Esophagus squamous epithelium (tissue), 5 donors: Measurements from ENCODE around the gene CDCA8. TPM values are rescaled to one million over a fixed set of nuclear protein-coding genes. Genes with fewer than 3 reads are reported as not detected.

Experiments
- DNase-seq: peaks from one replicate; lab custom pipeline; 2025; lab: John Stamatoyannopoulos, UW
- H3K27ac ChIP-seq, 4 donors: fragments of 200-600 bp; sonication (generic); one replicate each; pipeline ENCODE4 v1.5.1; 2016 to 2019; ENCODE audit warnings: mild to moderate bottlenecking in 1 of 4
- H3K27me3 ChIP-seq, 4 donors: fragments of 200-600 bp; sonication (generic); 1 replicate in 3 of 4; 2 replicates in 1 of 4; pipeline versions ENCODE4 v1.5.1 to v1.6.0; 2017 to 2021; ENCODE audit warnings: antibody characterized with exemption in 1 of 4
- H3K36me3 ChIP-seq, 3 donors: fragments of 200-600 bp; sonication (generic); one replicate each; pipeline ENCODE4 v1.5.1; 2016 to 2019
- H3K4me1 ChIP-seq, 3 donors: fragments of 200-600 bp; sonication (generic); one replicate each; pipeline ENCODE4 v1.5.1; 2017 to 2019
- H3K4me3 ChIP-seq, 4 donors: fragments of 200-600 bp; sonication (generic); 1 replicate in 3 of 4; 2 replicates in 1 of 4; pipeline ENCODE4 v1.5.1; 2016 to 2019; ENCODE audit warnings: mild to moderate bottlenecking in 2 of 4, moderate library complexity in 1 of 4
- H3K9me3 ChIP-seq, 3 donors: fragments of 200-600 bp; sonication (generic); one replicate each; pipeline ENCODE4 v1.5.1; 2016 to 2019
- POLR2A ChIP-seq, 4 donors: fragments of 450-650 bp; IDR thresholded peaks; one replicate each; pipeline ENCODE4 v1.6.1; 2017; ENCODE audit warnings: antibody characterized with exemption in 4 of 4, mild to moderate bottlenecking in 4 of 4, moderate library complexity in 3 of 4
- WGBS, 2 donors: methylation state at CpG; one replicate each; pipeline ENCODE4 v1.1.5; 2018; 5-methylcytosine and 5-hydroxymethylcytosine counted together
- intact Hi-C: fragments of 100-400 bp; cut with DNase I; formaldehyde crosslinking; loops from one replicate; pipeline ENCODE4 v1.15.0; 2022
- small RNA-seq, 4 donors: library from RNA; depleted of rRNA; stranded (forward); fragments of <200 nt; gene quantifications; one replicate each; pipeline ENCODE3, GENCODE V24; 2016
- total RNA-seq, 4 donors: library from RNA; depleted of rRNA; stranded (reverse); fragments of >200 nt; gene quantifications; one replicate each; pipeline ENCODE4 v1.1.0, GENCODE V29; 2016
- TF ChIP-seq, protein P1 (sequence below), 6 experiments: fragments of 450-650 bp in 4 of 6; fragments of 200-600 bp in 2 of 6; sonication (generic) in 2 of 6; IDR thresholded peaks; one replicate each; pipeline ENCODE4 v1.5.1; 2016 to 2019; ENCODE audit warnings: antibody characterized with exemption in 6 of 6, mild to moderate bottlenecking in 4 of 6, moderate library complexity in 4 of 6
- donor health status: DM: yes; HTN: yes; CAD: no.

Gene CDCA8
- total RNA-seq, 4 donors from 2014 or later: 3.4 to 15.1 (median 7.5) TPM

DNA sequence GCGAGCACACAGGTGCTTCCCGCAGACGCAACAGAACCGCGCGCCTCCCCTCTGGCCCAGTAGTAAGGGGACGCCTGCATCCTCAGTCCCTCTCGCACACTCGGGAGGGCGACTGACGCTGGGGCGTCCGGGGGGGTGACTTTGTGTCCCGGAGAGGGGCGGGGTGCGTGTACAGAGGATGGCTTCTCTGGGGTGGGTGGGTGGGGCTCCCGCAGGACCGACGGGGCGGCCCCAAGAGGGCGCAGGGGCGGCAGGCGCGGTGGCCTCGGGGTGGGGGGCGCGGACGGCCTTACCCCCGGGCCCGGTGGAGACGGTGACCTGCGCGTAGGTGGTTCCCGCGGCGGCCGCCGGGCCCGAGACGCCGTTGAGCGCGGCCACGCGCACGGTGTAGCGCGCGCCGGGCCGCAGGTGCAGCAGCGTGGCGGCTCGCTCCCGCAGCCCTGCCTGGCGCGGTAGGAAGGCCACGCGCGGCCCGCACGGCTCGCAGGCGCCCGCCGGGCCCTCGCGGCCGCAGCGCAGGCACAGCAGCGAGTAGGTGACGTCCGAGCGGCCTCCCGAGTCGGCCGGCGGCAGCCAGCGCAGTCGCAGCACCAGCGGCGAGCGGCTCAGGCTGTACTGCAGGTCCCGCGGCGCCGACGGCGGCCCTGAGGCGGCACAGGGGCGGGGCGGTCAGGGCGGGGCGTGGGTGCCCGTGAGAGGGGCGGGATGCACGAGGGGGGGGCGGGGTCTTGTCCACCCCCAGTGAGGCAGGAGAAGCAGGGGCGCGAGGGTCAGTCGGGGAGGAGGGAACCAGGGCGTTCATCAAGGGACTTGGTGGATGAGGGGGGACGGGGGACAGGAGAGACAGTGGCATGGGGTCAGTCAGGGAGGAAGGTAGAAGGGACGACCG lies 60.5 kb downstream of the CDCA8 start:
- TF ChIP-seq, protein P1, sequence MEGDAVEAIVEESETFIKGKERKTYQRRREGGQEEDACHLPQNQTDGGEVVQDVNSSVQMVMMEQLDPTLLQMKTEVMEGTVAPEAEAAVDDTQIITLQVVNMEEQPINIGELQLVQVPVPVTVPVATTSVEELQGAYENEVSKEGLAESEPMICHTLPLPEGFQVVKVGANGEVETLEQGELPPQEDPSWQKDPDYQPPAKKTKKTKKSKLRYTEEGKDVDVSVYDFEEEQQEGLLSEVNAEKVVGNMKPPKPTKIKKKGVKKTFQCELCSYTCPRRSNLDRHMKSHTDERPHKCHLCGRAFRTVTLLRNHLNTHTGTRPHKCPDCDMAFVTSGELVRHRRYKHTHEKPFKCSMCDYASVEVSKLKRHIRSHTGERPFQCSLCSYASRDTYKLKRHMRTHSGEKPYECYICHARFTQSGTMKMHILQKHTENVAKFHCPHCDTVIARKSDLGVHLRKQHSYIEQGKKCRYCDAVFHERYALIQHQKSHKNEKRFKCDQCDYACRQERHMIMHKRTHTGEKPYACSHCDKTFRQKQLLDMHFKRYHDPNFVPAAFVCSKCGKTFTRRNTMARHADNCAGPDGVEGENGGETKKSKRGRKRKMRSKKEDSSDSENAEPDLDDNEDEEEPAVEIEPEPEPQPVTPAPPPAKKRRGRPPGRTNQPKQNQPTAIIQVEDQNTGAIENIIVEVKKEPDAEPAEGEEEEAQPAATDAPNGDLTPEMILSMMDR (IDR thresholded peaks at IDR 0.05): no peak
- no peak for TF ChIP-seq POLR2A (IDR thresholded peaks at IDR 0.05)
- 0 to 8% methylated on average over 2 to 15 of the region's 105 CpGs for WGBS, 2 donors
- Histone ChIP-seq H3K27ac (no peak overlapping the region), H3K4me3 (peak overlapping the region; percentile 29 to 65 (median 40)), H3K9me3 (no peaks in the 10 kb centered on the region), H3K27me3 (peaks cover 3 to 99% (median 9%) of the 10 kb centered on the region in 4 donors), H3K36me3 (no peaks in the 10 kb centered on the region), H3K4me1 (peaks cover 0 to 19% (median 8%) of the 10 kb centered on the region in 3 donors)
- intact Hi-C loops: no loop called here
- DNase-seq: no peak

DNA sequence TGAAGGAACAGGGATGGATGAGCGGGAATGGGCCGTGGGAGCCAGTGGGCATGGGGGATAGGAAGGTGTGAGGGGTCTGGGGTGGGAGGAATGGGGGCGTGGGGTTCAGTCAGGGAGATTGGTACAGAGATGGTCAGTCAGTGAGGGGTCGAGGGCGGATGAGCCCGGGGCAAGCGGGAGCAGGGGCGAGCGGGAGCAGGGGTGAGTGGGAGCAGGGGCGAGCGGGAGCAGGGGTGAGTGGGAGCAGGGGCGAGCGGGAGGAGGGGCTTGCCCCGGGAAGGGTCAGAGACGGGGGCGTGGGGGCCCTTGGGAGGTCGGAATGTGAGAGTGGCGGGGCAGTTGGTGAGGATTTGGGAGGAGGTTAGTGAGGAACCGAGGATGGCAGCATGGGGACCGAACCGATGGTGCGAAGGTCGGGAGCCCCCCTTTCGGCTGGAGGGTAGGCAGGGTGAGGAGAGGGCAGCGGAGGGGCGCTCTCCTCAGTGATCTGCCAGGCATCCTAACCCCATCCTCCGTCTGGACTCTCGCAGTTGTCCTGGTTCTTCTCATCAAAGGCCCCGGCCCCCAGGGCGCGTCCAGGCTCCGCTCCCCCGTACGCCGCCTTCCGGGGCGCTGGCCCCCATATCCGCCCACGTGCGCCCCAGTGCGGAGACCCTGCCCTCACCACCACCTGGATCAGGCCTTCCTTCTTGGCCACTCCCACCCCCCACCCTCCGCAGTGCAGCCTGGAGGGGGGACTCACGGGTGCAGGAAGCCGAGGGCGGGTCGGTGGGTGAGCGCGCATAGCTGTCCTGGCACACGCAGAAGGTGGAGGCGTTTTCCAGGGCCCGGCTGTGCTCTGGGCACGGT lies 61.4 kb downstream of the CDCA8 start:
- 5 to 8% methylated on average over 26 to 27 of the region's 52 CpGs for WGBS, 2 donors
- peak overlapping the region in 1 of 4 donors; percentile 65 for H3K4me3 ChIP-seq
- no peak for DNase-seq
- intact Hi-C loops: no loop called here
- H3K9me3 ChIP-seq: no peaks in the 10 kb centered on the region
- H3K4me1 ChIP-seq: peaks cover 0 to 19% (median 8%) of the 10 kb centered on the region in 3 donors
- peaks cover 3 to 100% (median 9%) of the 10 kb centered on the region in 4 donors for H3K27me3 ChIP-seq
- H3K27ac ChIP-seq: no peak overlapping the region
- H3K36me3 ChIP-seq: no peaks in the 10 kb centered on the region
- TF ChIP-seq, protein P1 (IDR thresholded peaks at IDR 0.05): no peak
- TF ChIP-seq POLR2A (IDR thresholded peaks at IDR 0.05): no peak

DNA sequence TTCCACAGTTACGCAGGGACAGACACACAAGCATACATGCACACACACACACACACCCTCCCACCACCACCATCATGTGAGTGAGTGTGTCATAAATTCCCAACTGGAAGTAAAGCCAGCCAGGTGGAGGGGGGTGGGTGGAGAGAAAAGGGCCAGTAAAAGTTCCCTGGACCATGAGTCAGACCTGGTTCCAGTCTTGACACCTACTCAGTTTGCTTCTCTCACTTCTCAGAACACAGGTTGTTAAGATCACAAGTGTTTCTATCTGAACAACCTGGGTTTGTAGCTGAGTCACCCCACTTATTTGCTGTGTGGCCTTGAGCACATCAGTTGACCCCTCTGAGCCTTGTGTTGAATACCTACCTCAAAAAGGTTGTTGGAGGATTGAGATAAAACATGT lies 63.0 kb downstream of the CDCA8 start:
- H3K27me3 ChIP-seq: peaks cover 3 to 100% (median 9%) of the 10 kb centered on the region in 4 donors
- TF ChIP-seq, protein P1 (IDR thresholded peaks at IDR 0.05): no peak
- no peak for TF ChIP-seq POLR2A (IDR thresholded peaks at IDR 0.05)
- intact Hi-C loops: no loop called here
- no peak for DNase-seq
- no peak overlapping the region for H3K27ac ChIP-seq
- H3K4me3 ChIP-seq: no peak overlapping the region
- no peaks in the 10 kb centered on the region for H3K36me3 ChIP-seq
- no peaks in the 10 kb centered on the region for H3K9me3 ChIP-seq
- H3K4me1 ChIP-seq: peaks cover 0 to 19% (median 8%) of the 10 kb centered on the region in 3 donors
- 40 to 83% methylated on average over 1 of the region's 1 CpG for WGBS, 2 donors

DNA sequence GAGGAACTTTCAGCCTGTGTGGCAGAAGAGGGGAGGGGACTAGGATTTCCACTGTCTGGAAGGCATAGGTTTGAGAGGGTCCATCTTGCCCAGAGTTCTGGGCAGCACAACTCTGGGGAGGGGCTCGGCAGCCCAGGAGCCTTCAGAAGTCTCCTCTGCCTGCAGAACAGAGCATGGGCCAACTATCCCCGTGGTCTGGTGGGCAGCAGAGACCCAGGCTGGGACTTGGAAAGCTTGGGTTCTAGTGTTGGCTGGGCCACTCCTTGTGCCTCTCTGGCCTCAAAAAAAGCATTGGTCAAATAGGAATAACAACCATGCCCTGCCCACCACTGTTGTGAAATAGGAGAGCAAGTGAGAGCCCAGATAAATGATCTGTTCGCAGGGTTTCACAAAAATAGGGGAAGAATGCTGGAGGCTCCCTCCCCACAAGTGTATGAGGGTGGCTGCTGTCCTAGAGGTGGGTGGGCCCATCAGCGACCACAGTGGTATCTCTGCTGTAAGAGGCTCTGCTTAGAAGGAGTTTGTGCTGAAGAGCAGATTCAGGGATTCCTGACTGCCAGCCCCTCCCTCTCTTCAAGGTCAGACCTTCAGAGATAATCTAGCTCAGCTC lies 63.7 kb downstream of the CDCA8 start:
- Histone ChIP-seq H3K27me3 (peaks cover 3 to 100% (median 9%) of the 10 kb centered on the region in 4 donors), H3K4me3 (no peak overlapping the region), H3K9me3 (no peaks in the 10 kb centered on the region), H3K36me3 (no peaks in the 10 kb centered on the region), H3K27ac (no peak overlapping the region), H3K4me1 (peaks cover 0 to 19% (median 8%) of the 10 kb centered on the region in 3 donors)
- DNase-seq: no peak
- 44 to 50% methylated on average over 2 of the region's 4 CpGs for WGBS, 2 donors
- no peak for TF ChIP-seq POLR2A (IDR thresholded peaks at IDR 0.05)
- TF ChIP-seq, protein P1 (IDR thresholded peaks at IDR 0.05): no peak
- intact Hi-C loops: no loop called here

Small RNA genes lying within 50 kb of the gene (small RNA-seq; reads per million reads assigned to genes)
- gene RF00019: 0 reads per million in 4 donors

Other genes with a start within 250 kb of the CDCA8 start
- gene ZC3H12A, start 217.9 kb upstream of the CDCA8 start, total RNA-seq: 100 to 1,000 TPM in 1 of 4 donors, 10 to 100 TPM in 3; 11.6 to 132 (median 49.0) TPM
- 10 to 100 TPM; 45.5 to 67.9 (median 56.5) TPM for gene MEAF6, start 177.8 kb upstream of the CDCA8 start, total RNA-seq
- 10 to 100 TPM; 10.5 to 21.1 (median 13.1) TPM for gene SNIP1, start 138.2 kb upstream of the CDCA8 start, total RNA-seq
- 1 to 10 TPM in 1 of 4 donors, under 1 TPM in 2, not detected in 1; 0.09 to 4.2 (median 0.88) TPM for gene DNALI1, start 135.6 kb upstream of the CDCA8 start, total RNA-seq
- gene GNL2, start 96.6 kb upstream of the CDCA8 start, total RNA-seq: 10 to 100 TPM; 27.5 to 53.2 (median 37.1) TPM
- 1 to 10 TPM in 2 of 4 donors, under 1 TPM in 2; 0.49 to 6.1 (median 2.4) TPM for gene RSPO1, start 57.6 kb upstream of the CDCA8 start, total RNA-seq
- under 1 TPM in 3 of 4 donors, not detected in 1; 0.19 to 0.49 (median 0.31) TPM for gene EPHA10, start 72.6 kb downstream of the CDCA8 start, total RNA-seq
- 1 to 10 TPM; 2.3 to 5.0 (median 3.7) TPM for gene MANEAL, start 101.3 kb downstream of the CDCA8 start, total RNA-seq
- 10 to 100 TPM; 40.9 to 60.2 (median 52.1) TPM for gene C1orf122, start 115.3 kb downstream of the CDCA8 start, total RNA-seq
- 10 to 100 TPM; 19.9 to 26.0 (median 21.1) TPM for gene YRDC, start 115.7 kb downstream of the CDCA8 start, total RNA-seq
- gene MTF1, start 167.1 kb downstream of the CDCA8 start, total RNA-seq: 10 to 100 TPM in 2 of 4 donors, 1 to 10 TPM in 2; 6.3 to 13.4 (median 9.9) TPM